ENCODE results near the gene DCTN3. TPM values are rescaled to one million over a fixed set of nuclear protein-coding genes. Genes with fewer than 3 reads are reported as not detected.

Gene DCTN3
- total and polyA plus RNA-seq, 2 donors from 2014 or later: 92.0 to 175 TPM

GRCh38 chr9:34591248-34591916 lies 28.9 kb downstream of the DCTN3 start:
- no peak for FAIRE-seq
- DNase-seq: peak; percentile 88 to 94 (median 91)

GRCh38 chr9:34590381-34591247 lies 29.7 kb downstream of the DCTN3 start:
- intact Hi-C loops (cut with DNase I): loop anchor here (5.0 to 10.0 kb wide), 2 partner anchors 43 to 176 kb away; no protein-coding TSS in a partner anchor
- no peak overlapping the region for H3K9ac ChIP-seq (ENCODE audit: low read length in 3 of 3)
- H3K27ac ChIP-seq (ENCODE audit: low read depth in 2 of 2, low read length in 2 of 2): no peak overlapping the region
- H3K27me3 ChIP-seq (ENCODE audit: control insufficient read depth, insufficient read depth, low read length): peaks cover 14% of the 10 kb centered on the region
- peak in 3 of 5 donors; percentile 28 to 80 (median 71) for DNase-seq
- peak overlapping the region in 1 of 3 donors; percentile 39 for H3K4me3 ChIP-seq (ENCODE audit: low read length in 3 of 3)
- no peaks in the 10 kb centered on the region for H3K9me3 ChIP-seq (ENCODE audit: control insufficient read depth in 2 of 3, insufficient read depth in 1 of 3, low read length in 3 of 3)
- peaks cover 0 to 4% (median 3%) of the 10 kb centered on the region in 3 donors for H3K4me1 ChIP-seq (ENCODE audit: control insufficient read depth in 2 of 3, insufficient read depth in 2 of 3, low read depth in 1 of 3, low read length in 3 of 3)
- no peaks in the 10 kb centered on the region for H3K36me3 ChIP-seq (ENCODE audit: control insufficient read depth in 2 of 3, insufficient read depth in 3 of 3, low read length in 3 of 3)
- FAIRE-seq: no peak
- TF ChIP-seq CTCF (IDR thresholded peaks at IDR 0.05; ENCODE audit: borderline replicate concordance, extremely low read depth, insufficient read depth): no peak

More at GRCh38 chr9:34591248-34591916, 28.9 kb downstream of the DCTN3 start:
- Histone ChIP-seq H3K27ac (ENCODE audit: low read depth in 2 of 2, low read length in 2 of 2) (no peak overlapping the region), H3K4me3 (ENCODE audit: low read length in 3 of 3) (peak overlapping the region in 1 of 3 donors; percentile 39), H3K36me3 (ENCODE audit: control insufficient read depth in 2 of 3, insufficient read depth in 3 of 3, low read length in 3 of 3) (no peaks in the 10 kb centered on the region), H3K9me3 (ENCODE audit: control insufficient read depth in 2 of 3, insufficient read depth in 1 of 3, low read length in 3 of 3) (no peaks in the 10 kb centered on the region), H3K27me3 (ENCODE audit: control insufficient read depth, insufficient read depth, low read length) (peaks cover 14% of the 10 kb centered on the region), H3K9ac (ENCODE audit: low read length in 3 of 3) (no peak overlapping the region), H3K4me1 (ENCODE audit: control insufficient read depth in 2 of 3, insufficient read depth in 2 of 3, low read depth in 1 of 3, low read length in 3 of 3) (peaks cover 0 to 4% (median 3%) of the 10 kb centered on the region in 3 donors)
- TF ChIP-seq CTCF (IDR thresholded peaks at IDR 0.05; ENCODE audit: borderline replicate concordance, extremely low read depth, insufficient read depth): peak; percentile 97
- intact Hi-C loops (cut with DNase I): loop anchor here (5.0 to 10.0 kb wide), 2 partner anchors 44 to 177 kb away; no protein-coding TSS in a partner anchor

- peak in 4 of 5 donors; percentile 73 to 87 (median 78) for DNase-seq
- TF ChIP-seq CTCF (IDR thresholded peaks at IDR 0.05; ENCODE audit: borderline replicate concordance, extremely low read depth, insufficient read depth): no peak
- Histone ChIP-seq H3K9me3 (ENCODE audit: control insufficient read depth in 2 of 3, insufficient read depth in 1 of 3, low read length in 3 of 3) (no peaks in the 10 kb centered on the region), H3K4me1 (ENCODE audit: control insufficient read depth in 2 of 3, insufficient read depth in 2 of 3, low read depth in 1 of 3, low read length in 3 of 3) (peaks cover 0 to 4% (median 3%) of the 10 kb centered on the region in 3 donors), H3K9ac (ENCODE audit: low read length in 3 of 3) (peak within 1 kb of the TSS in 1 of 3 donors; percentile 67), H3K36me3 (ENCODE audit: control insufficient read depth in 2 of 3, insufficient read depth in 3 of 3, low read length in 3 of 3) (no peaks in the 10 kb centered on the region), H3K4me3 (ENCODE audit: low read length in 3 of 3) (peak within 1 kb of the TSS in 2 of 3 donors; percentile 47 to 77), H3K27me3 (ENCODE audit: control insufficient read depth, insufficient read depth, low read length) (peaks cover 14% of the 10 kb centered on the region), H3K27ac (ENCODE audit: low read depth in 2 of 2, low read length in 2 of 2) (no peak within 1 kb of the TSS)
- intact Hi-C loops (cut with DNase I): loop anchor here (5.0 to 10.0 kb wide), 2 partner anchors 43 to 175 kb away; no protein-coding TSS in a partner anchor
- FAIRE-seq: no peak
These were observed 30.5 kb downstream of the DCTN3 start, which contains the start of gene CNTFR for GRCh38 chr9:34589636-34590380. TSS of gene CNTFR (minus strand) at chr9:34589724. CDS start at chr9:34568981, 20,743 bp downstream.
